H1 (cell line): ENCODE data around the gene HSPA12A.

Source experiments
- BRCA1 ChIP-seq: IDR thresholded peaks from 2 replicates; pipeline ENCODE4 v1.6.1; 2012; ENCODE audit warnings: low read depth, low read length, improper control_type of control experiment
- CHD7 ChIP-seq: fragments of 300-600 bp; sonication (generic); IDR thresholded peaks from 2 replicates; pipeline ENCODE4 v1.7.1; 2012; ENCODE audit warnings: low read length, moderate library complexity, mild to moderate bottlenecking, inconsistent platforms; ENCODE audit not compliant: insufficient replicate concordance
- CTCF ChIP-seq, 3 experiments: IDR thresholded peaks; 1 replicate in 2 of 3; 2 replicates in 1 of 3; pipeline versions ENCODE4 v1.5.1 to v1.6.1; 2011; ENCODE audit warnings: low read length in 3 of 3, mild to moderate bottlenecking in 3 of 3, inconsistent platforms in 2 of 3, low read depth in 1 of 3, moderate library complexity in 1 of 3; ENCODE audit not compliant: insufficient read depth in 1 of 3; ENCODE audit errors: control extremely low read depth in 1 of 3
- EGR1 ChIP-seq: IDR thresholded peaks from 2 replicates; pipeline ENCODE4 v1.6.1; 2011; ENCODE audit warnings: low read depth, low read length, borderline replicate concordance
- EP300 ChIP-seq, 2 experiments: IDR thresholded peaks; 1 replicate in 1 of 2; 2 replicates in 1 of 2; pipeline ENCODE4 v1.6.1; 2011 to 2012; ENCODE audit warnings: low read depth in 2 of 2, low read length in 2 of 2, mild to moderate bottlenecking in 2 of 2, borderline replicate concordance in 1 of 2, inconsistent platforms in 1 of 2, moderate library complexity in 1 of 2
- EZH2 ChIP-seq: fragments of 200-600 bp; sonication (generic); IDR thresholded peaks from 2 replicates; pipeline ENCODE4 v1.7.1; 2012; ENCODE audit warnings: low read depth, mild to moderate bottlenecking, moderate library complexity, low read length, inconsistent platforms; ENCODE audit not compliant: severe bottlenecking
- MAX ChIP-seq: IDR thresholded peaks from 2 replicates; pipeline ENCODE4 v1.6.1; 2012; ENCODE audit warnings: inconsistent platforms
- POLR2A ChIP-seq, 2 experiments: IDR thresholded peaks; 1 replicate in 1 of 2; 2 replicates in 1 of 2; pipeline ENCODE4 v1.6.1; 2011; ENCODE audit warnings: low read depth in 2 of 2, low read length in 2 of 2, mild to moderate bottlenecking in 2 of 2; ENCODE audit errors: control extremely low read depth in 1 of 2
- RAD21 ChIP-seq, 2 experiments: IDR thresholded peaks in 1 of 2; conservative IDR thresholded peaks in 1 of 2; 2 replicates each; pipeline ENCODE4 v1.6.1; 2011; ENCODE audit warnings: low read depth in 2 of 2, low read length in 2 of 2, improper control_type of control experiment in 1 of 2, inconsistent platforms in 1 of 2, mild to moderate bottlenecking in 1 of 2, moderate library complexity in 1 of 2
- SAP30 ChIP-seq: fragments of 300-600 bp; sonication (generic); IDR thresholded peaks from 2 replicates; pipeline ENCODE4 v1.7.1; 2012; ENCODE audit warnings: low read length, moderate library complexity, mild to moderate bottlenecking, inconsistent platforms; ENCODE audit not compliant: insufficient read depth, insufficient replicate concordance

GRCh38 chr10:116722736-116723427, 19.5 kb downstream of the HSPA12A start:
- TF ChIP-seq POLR2A (IDR thresholded peaks at IDR 0.05; ENCODE audit: control extremely low read depth in 1 of 2, low read depth in 2 of 2, low read length in 2 of 2) (no peak), CTCF (IDR thresholded peaks at IDR 0.05; ENCODE audit: control extremely low read depth in 1 of 3, insufficient read depth in 1 of 3, low read depth in 1 of 3, low read length in 3 of 3) (no peak), CHD7 (no peak), EZH2 (no peak), RAD21 (IDR thresholded peaks at IDR 0.05 in 1 of 2, conservative IDR thresholded peaks at IDR 0.05 in 1 of 2; ENCODE audit: low read depth in 2 of 2, low read length in 2 of 2) (no peak), MAX (no peak), EP300 (IDR thresholded peaks at IDR 0.05; ENCODE audit: borderline replicate concordance in 1 of 2, low read depth in 2 of 2, low read length in 2 of 2) (no peak), BRCA1 (no peak), EGR1 (no peak), SAP30 (no peak)
